Cerebellar nuclear complex (tissue), 1 donor: ENCODE data around the gene ABCC1.
"Not testable (repeated sequence)": the region's sequence is repeated elsewhere in the genome, so short reads cannot be mapped to it uniquely, and the experiment has no call there.

Source experiments
- DNase-seq, 2 experiments: peaks; one replicate each; lab custom pipeline; 2025; lab: John Stamatoyannopoulos, UW

ABCC1 gene

GRCh38 chr16:15967655-15968315, 18.4 kb downstream of the ABCC1 start:
- no peak for DNase-seq

- DNase-seq: no peak
Measured at GRCh38 chr16:15970202-15970601, 20.8 kb downstream of the ABCC1 start.

GRCh38 chr16:15970743-15971439, 21.5 kb downstream of the ABCC1 start:
- no peak for DNase-seq

GRCh38 chr16:15971440-15971815, 22.0 kb downstream of the ABCC1 start:
- no peak for DNase-seq

GRCh38 chr16:15972046-15972868, 22.8 kb downstream of the ABCC1 start:
- DNase-seq: no peak

GRCh38 chr16:15973421-15973820, 24.0 kb downstream of the ABCC1 start:
- no peak for DNase-seq

GRCh38 chr16:15974057-15974456, 24.6 kb downstream of the ABCC1 start:
- no peak for DNase-seq

- DNase-seq: no peak
Measured at GRCh38 chr16:15975172-15975571, 25.8 kb downstream of the ABCC1 start.

- DNase-seq: no peak
Measured at GRCh38 chr16:15976225-15976812, 26.9 kb downstream of the ABCC1 start.

GRCh38 chr16:15976929-15977637, 27.7 kb downstream of the ABCC1 start:
- DNase-seq: no peak

- no peak for DNase-seq
Measured at GRCh38 chr16:15979801-15980200, 30.4 kb downstream of the ABCC1 start.

- no peak for DNase-seq
Measured at GRCh38 chr16:15980329-15980728, 30.9 kb downstream of the ABCC1 start.

GRCh38 chr16:15981382-15981781, 32.0 kb downstream of the ABCC1 start:
- no peak for DNase-seq

- DNase-seq: not testable (repeated sequence)
Measured at GRCh38 chr16:15982194-15982915, 32.9 kb downstream of the ABCC1 start.

- no peak for DNase-seq
Measured at GRCh38 chr16:15983898-15984297, 34.5 kb downstream of the ABCC1 start.

GRCh38 chr16:15985144-15985543, 35.7 kb downstream of the ABCC1 start:
- DNase-seq: no peak

- DNase-seq: no peak
Measured at GRCh38 chr16:15986261-15986660, 36.8 kb downstream of the ABCC1 start.

GRCh38 chr16:15988268-15989013, 39.0 kb downstream of the ABCC1 start:
- DNase-seq: no peak

GRCh38 chr16:15990902-15991301, 41.5 kb downstream of the ABCC1 start:
- no peak for DNase-seq

GRCh38 chr16:15993128-15993527, 43.7 kb downstream of the ABCC1 start:
- DNase-seq: no peak
